Stimulated activated CD8-positive, alpha-beta memory T cell treated with anti-CD3 and anti-CD28 coated beads, Interleukin-2, amount 100 ng/mL, for 1 hour (primary cell): ENCODE results near the gene MACF1.
"Not testable (repeated sequence)": the region's sequence is repeated elsewhere in the genome, so short reads cannot be mapped to it uniquely, and the experiment has no call there.

Experiments used
- DNase-seq, 2 donors: peaks; one replicate each; pipeline ENCODE4 v3.0.0-alpha.2; 2020; ENCODE audit warnings: low read depth in 2 of 2

The MACF1 gene

DNA sequence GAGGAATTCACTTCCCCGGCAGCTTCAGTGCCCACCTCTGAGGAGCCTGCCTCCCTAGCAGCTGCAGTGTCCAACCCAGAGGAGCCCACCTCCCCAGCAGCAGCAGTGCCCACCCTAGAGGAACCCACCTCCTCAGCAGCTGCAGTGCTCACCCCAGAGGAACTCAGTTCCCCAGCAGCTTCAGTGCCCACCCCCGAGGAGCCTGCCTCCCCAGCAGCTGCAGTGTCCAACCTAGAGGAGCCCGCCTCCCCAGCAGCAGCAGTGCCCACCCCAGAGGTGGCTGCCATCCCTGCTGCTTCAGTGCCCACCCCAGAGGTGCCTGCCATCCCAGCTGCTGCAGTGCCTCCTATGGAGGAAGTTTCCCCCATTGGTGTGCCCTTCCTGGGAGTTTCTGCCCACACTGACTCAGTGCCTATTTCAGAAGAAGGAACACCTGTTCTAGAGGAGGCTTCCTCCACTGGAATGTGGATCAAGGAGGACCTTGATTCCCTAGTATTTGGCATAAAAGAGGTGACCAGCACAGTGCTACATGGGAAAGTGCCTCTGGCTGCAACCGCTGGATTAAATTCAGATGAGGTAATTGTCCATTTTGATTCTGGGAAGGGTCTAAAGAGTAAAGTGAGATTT, 209.5 kb downstream of the MACF1 start:
- DNase-seq, result no peak

DNA sequence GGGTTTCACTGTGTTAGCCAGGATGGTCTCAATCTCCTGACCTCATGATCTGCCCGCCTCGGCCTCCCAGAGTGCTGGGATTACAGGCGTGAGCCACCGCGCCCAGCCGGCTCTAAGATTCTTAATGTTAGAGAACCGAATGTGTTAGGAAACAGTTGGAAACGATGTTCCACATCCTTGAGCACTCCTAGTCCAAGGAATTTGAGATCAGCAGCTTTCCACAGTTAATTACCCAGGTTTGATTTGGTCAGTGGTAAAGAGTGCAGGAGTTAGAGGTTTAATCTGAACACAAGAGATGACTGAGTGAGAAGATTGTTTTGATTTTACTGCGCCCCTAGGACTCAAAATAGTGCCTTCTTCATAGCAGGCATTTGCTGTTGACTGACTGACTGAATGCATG, 211.1 kb downstream of the MACF1 start:
- DNase-seq, result no peak

DNA sequence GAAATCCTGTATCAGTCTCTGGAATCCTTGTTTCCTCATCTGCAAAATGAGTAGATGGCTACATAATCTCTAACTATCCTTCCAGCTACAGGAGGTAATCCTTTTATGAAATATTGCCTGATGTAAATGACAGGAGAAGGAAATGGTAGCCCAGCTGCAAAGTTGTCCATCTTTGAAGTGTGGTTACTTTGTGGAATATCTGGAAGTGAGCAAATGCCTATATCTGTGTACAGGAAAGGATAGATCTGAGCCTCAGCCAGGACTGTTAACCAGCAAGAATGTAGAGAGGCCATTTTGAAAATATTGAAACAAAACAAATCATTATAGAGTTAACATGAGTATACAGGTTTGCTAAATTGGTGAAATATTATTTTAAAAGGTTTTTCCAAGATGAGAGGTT, 212.1 kb downstream of the MACF1 start:
- no peak for DNase-seq

DNA sequence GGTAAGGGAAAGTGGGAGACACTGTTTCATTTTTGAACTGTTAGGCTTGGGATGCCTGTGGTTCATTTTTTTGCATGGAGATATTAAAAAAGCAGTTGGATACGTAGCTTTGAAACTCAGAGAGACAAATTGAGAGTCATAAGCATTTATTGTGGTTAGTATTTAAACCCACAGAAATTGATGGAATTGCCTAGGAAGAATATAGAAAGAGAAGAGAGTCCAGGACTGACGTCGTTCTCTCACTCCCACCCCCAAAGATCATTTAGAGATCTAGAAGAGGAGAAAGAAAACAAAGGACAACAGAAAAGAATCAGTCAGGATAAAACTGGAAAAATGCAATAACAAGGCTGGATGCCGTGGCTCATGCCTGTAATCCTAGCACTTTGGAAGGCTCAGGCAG, 213.7 kb downstream of the MACF1 start:
- DNase-seq, result no peak

DNA sequence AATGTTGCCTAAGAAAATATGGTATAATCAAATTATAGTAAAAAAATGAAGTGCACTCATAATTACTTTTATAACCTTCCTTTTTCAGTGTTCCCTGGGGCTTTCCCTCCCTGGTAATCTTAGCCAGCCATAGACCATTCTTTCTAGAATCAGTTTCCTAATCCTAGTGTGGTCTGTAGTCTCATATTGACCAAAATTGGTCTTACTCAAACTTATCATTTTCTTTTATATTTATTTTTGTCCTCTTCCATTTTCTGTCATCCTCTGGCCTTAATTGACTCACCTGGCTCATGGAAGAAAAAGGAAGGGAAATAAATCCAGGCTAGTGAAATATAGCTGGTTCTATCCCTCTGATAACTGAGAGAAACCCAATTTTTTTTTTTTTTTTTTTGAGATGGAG, 216.0 kb downstream of the MACF1 start:
- no peak for DNase-seq

DNA sequence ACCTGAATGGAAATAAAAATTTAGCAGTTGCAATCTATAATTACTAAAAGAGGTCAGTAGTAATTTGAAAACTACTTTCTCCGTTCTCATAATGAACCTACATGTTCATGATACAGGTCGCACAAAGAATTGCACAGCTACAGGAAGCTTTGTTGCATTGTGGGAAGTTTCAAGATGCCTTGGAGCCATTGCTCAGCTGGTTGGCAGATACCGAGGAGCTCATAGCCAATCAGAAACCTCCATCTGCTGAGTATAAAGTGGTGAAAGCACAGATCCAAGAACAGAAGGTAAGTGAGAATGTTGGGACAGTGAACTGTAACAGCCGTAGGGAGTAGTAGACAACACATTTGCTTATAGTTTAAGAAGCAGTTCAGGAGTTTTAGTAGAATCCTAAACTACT, 218.1 kb downstream of the MACF1 start:
- no peak for DNase-seq

DNA sequence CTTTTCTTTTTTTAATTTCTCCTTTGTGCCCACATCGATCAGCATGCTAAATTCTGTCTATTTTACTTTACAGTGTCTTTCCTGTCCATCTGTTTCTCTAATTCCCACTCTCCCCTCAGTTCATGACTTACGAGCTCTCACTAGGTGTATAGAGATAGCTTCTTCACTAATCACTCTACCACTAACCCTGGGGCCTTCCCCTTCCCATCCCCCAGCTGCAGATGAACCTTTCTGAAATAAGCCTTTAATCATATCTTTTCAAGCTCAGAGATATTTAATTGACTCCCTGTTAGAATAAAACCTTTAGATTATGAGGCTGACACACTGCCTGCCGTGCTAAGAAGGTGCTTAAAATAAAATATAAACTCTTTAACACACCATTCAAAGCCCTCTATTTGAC, 220.7 kb downstream of the MACF1 start:
- DNase-seq, result no peak

DNA sequence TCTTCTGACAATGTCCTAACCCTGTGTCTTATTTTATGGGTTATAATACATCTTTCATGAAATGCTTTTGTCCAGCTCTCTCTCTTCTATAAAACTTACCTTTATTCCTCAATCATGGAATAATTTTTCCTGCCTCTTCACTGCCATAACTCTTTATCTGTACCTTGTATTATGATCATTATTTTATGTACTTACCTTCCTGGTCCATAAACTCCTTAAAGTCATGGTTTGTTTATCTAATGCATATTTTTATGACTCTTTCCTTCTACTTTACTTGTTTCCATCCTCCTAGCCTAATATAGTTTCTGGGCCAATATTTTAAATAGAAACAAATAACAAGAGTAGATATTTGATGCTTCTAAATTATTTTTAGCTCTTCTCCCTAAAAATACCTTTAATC, 221.1 kb downstream of the MACF1 start:
- DNase-seq, result no peak

DNA sequence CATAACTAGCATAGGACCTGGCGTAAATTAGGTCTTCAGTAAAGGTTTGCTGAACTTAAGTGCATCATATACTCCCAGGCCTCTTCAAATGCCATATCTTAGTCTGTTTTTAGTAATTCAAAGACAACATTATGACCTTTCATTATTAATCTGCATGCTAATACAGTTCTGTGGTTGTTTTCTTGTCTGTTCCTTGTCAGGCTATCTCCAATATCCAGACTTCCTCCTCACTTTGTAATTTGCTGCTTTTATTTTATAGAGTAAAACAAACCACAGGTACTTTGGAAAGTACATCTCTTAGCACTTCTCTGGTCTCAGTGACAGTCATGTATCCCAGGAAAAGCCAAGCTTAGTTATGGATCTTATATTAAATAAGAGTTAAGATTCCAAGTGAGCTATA, 221.9 kb downstream of the MACF1 start:
- DNase-seq, result no peak

DNA sequence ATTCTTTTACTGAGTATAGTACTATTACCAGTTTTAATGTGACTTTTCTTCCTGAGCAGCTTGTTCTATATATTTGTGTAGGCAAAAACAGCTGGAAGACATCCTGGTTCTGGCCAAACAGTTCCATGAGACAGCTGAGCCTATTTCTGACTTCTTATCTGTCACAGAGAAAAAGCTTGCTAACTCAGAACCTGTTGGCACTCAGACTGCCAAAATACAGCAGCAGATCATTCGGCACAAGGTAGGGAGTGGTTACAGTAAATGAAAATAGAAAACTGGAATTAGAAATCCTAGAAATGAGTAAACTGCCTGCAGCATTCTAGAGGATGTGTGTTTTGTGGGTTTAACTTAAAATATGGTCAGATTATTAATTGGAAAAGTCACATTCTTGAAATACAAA, 222.9 kb downstream of the MACF1 start:
- no peak for DNase-seq

DNA sequence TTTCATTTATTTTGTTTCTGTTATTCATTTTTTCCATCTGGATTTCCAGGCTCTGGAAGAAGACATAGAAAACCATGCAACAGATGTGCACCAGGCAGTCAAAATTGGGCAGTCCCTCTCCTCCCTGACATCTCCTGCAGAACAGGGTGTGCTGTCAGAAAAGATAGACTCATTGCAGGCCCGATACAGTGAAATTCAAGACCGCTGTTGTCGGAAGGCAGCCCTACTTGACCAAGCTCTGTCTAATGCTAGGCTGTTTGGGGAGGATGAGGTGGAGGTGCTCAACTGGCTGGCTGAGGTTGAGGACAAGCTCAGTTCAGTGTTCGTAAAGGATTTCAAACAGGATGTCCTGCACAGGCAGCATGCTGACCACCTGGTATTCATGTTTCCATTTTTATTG, 223.4 kb downstream of the MACF1 start:
- DNase-seq, result no peak

DNA sequence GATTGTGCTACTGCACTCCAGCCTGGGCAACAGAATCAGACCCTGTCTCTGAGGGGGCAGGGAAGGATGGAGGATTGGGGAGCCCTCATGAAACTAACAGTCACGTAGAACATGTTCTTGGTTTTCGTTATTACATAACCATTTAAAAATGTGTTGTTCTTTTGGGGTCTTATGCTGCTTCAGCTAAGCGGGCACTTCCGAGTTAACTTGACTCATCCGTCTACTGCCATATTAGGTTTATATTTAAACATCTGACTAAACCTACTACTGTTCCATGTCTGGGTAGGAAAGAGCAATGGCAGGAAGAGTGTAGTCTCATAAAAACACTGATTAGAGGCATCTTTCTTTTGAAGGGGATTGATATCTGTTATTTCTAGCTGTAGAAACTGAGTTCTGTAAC, 227.4 kb downstream of the MACF1 start:
- no peak for DNase-seq

DNA sequence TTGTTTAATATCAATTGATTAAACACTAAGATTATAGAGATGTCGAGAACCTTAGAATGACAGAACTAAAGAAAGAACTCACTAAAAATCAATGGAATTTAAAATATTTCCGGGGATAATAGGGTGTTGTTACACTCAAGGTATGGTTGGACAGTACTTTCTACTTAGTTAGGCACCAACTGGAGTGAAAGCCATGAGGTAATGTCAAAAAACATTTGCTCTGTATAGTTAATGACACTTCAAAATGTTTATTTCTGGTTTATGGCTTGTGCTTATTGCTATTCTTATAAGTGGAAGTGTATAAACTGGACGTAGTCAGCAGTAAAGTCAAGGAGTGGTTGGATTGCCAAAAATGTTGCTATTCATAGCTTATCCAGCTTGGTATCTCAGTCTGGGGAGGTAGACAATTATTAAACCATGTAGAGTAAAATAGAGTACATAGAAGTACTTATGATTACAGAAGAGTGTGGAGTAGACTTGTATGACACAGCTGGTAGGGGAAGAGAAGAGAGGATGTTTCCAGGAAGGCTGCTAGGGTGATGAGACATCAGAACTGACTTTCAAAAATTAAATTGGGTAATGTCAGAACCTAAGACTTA, 230.4 kb downstream of the MACF1 start:
- DNase-seq, result no peak

DNA sequence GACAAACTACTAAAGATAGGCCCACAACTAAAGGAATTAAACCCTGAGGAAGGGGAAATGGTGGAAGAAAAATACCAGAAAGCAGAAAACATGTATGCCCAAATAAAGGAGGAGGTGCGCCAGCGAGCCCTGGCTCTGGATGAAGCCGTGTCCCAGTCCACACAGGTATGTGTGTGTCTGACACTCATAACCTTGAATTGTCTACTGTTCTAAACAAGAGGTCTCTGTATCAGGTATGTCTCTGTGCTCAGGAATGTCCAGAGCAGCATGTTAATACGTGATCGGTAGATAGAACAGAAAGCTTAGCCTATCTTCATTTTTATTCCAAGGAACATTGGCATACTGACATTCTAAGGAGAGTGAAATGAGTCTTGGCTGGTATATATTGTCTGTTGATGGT, 231.1 kb downstream of the MACF1 start:
- DNase-seq, result no peak

DNA sequence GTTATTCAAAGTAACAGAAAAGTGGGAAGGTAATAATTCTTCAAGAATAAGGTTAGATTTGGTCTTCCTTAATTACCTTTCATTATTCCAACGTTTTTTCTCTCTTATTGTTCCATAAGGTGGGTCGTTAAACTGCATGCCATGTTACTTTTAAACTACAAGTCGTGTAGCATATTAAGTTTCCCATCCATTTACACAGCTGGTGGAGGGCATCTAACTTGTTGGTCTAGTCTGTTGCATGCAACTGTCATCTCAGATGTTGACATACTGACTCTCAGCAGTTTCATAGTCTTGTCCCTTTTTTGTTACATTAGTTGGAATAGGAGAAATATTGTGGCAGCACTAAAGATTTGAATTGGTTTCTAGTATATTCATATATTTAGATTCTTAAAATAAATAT, 232.3 kb downstream of the MACF1 start:
- no peak for DNase-seq

DNA sequence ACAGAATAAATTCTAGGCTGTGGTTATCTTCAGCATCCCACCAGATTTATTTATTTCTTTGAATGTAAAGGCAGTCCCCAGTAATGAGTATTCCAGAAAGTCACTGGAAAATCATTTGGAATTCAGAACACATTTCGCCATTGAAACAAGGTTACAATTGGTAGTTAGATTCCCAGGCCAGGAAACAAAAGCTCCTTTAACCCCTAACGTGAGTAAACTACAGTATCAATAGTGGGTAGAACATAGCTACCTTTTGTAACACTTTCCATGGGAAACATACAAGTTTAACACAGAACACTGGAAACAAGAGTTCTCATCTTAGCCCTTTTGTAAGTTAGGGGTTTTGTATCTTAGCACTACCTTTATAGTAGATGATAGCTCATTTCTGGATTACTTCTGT, 233.5 kb downstream of the MACF1 start:
- DNase-seq, result no peak

DNA sequence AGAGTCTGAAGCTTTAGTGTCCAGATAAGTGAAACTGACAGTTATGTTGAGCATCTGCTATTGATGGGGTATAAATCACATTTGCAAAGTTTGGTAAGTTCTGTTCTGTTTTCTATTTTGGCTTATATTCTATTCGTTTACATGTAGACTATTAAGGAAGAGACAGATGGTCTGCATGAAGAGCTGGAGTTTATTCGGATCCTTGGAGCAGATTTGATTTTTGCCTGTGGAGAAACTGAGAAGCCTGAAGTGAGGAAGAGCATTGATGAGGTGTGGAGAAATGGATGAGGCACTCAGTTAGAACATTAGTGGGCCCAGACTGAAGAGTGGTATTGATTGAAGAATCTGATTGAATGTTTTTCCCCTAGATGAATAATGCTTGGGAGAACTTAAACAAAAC, 236.4 kb downstream of the MACF1 start:
- DNase-seq, result no peak

DNA sequence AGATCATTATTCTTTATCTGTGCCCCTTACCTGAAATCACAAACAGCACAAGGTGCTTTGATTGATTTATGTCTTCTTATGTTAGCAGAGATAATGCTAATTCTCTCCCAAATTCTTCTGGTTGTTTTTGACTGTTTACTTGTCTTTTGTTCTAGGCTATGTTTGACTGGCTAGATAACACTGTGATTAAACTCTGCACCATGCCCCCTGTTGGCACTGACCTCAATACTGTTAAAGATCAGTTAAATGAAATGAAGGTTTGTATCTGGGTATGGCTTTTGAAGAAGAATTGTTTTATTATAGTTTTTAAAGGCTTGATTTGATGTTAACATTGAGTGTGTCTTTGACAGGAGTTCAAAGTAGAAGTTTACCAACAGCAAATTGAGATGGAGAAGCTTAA, 237.3 kb downstream of the MACF1 start:
- no peak for DNase-seq

DNA sequence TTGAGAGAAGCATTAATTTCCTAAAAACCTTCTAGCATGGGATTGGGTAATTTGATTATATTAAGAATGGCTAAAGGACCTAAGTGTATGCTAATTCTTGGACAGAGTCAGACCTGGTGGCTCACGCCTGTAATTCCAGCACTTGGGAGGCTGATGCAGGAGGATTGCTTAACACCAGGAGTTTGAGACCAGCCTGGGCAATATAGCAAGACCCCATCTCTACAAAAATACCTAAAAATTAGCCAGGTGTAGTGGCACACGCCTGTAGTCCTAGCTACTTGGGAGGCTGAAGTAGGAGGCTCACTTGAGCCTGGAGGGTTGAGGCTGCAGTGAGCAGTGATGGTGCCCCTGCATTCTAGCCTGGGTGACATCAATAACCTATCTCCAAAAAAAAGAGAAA, 241.1 kb downstream of the MACF1 start:
- no peak for DNase-seq

DNA sequence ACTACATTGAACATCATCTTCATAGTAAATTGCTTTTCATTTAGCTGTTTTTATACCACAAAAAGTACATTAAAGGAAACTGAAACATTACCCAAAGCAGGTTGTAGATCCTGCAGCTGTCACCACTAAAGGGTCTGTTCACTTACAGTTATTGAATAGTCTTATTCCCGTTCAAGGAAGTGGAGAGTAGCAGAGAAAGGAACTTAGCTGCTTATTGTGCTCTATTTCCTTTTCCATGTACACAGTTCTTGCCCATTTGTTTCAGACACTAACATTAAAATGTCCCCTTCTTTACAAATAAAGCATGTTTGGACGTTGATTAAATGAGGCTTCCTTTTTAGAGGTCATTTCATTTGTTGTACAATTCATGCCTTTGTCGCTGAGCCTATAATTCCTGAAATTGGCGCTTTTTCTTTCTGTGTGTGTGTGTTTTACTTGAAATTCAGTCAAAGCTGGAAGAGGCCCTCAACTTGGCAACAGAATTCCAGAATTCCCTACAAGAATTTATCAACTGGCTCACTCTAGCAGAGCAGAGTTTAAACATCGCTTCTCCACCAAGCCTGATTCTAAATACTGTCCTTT, 242.6 kb downstream of the MACF1 start:
- DNase-seq, result no peak

DNA sequence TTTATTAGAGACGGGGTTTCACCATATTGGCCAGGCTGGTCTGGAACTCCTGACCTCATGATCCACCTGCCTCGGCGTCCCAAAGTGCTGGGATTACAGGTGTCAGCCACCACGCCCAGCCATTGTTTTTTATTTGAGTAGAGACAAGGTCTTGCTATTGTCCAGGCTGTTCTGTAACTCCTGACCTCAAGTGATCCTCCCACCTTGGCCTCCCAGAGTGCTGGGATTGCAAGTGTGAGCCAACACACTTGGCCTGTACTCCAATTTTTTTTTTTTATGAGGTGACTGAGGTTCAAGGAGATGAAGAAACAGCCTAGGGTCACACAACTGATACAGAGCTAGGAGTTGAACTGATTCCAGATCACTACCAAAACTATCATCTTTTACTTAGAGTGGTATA, 245.5 kb downstream of the MACF1 start:
- DNase-seq, result not testable (repeated sequence)

DNA sequence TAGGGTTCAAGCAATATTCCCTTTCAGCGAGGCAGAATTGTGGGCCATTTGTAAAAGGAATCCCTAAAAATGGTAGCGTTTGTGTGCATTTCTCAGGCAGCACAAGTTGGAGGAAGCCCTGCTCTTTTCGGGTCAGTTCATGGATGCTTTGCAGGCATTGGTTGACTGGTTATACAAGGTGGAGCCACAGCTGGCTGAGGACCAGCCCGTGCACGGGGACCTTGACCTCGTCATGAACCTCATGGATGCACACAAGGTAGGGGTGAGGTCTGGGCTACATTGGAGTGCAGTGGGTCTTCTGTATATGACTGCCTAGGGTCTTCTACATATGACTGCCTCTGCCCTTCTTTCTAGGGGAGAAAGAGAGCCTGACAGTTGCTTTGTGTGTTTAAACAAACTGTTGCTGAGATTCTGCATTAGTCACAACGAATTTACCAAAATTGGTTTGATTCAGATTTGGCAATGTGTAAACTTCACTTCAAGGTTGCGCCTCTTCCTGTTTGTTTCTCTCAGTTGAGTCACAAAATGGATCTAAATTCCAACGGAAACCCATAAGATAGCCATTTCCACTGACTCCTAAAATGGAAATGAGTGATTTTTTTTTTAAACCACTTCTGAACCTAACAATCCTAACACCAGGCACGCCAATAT, 246.6 kb downstream of the MACF1 start:
- no peak for DNase-seq

DNA sequence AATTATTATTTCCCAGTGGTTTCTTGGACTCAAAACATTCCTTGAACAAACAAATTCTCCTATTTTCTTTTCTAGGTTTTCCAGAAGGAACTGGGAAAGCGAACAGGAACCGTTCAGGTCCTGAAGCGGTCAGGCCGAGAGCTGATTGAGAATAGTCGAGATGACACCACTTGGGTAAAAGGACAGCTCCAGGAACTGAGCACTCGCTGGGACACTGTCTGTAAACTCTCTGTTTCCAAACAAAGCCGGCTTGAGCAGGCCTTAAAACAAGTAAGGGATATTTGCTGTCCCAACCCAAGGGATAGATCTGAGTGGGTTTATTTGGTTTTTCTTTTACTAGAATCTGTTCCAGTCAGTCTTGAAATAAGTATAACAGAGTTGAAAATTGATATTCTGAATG, 247.6 kb downstream of the MACF1 start:
- DNase-seq, result no peak
